OCI-LY3 (cell line): ENCODE results near the gene PHLPP2.

ENCODE experiments used
- H2AFZ ChIP-seq: fragments of 200-600, 300-600 bp; shearing (Covaris generic); 2 replicates; pipeline ENCODE4 v1.6.0; 2014; ENCODE audit warnings: antibody characterized with exemption, low read depth, low read length
- H3K27ac ChIP-seq: fragments of 200-600, 300-600 bp; sonication (generic); 2 replicates; pipeline ENCODE4 v1.5.1; 2014; ENCODE audit warnings: mild to moderate bottlenecking, low read length, moderate library complexity, mixed read lengths
- H3K27me3 ChIP-seq: fragments of 200-600, 300-600 bp; sonication (generic); 2 replicates; pipeline ENCODE4 v1.6.1; 2014; ENCODE audit warnings: low read depth, low read length, mixed read lengths
- H3K36me3 ChIP-seq: fragments of 200-600, 300-600 bp; sonication (generic); replicated peaks from 2 replicates; pipeline ENCODE3; 2014; ENCODE audit warnings: low read depth, low read length, mixed read lengths
- H3K4me1 ChIP-seq: fragments of 300-600, 200-600 bp; sonication (generic); 2 replicates; pipeline ENCODE4 v1.6.1; 2014; ENCODE audit warnings: low read length, mixed read lengths
- H3K4me2 ChIP-seq: fragments of 200-600, 300-600 bp; sonication (generic); 2 replicates; pipeline ENCODE4 v1.6.1; 2014; ENCODE audit warnings: low read length, mixed read lengths
- H3K4me3 ChIP-seq: fragments of 300-600, 200-600 bp; sonication (generic); 2 replicates; pipeline ENCODE4 v1.5.1; 2014; ENCODE audit warnings: antibody characterized with exemption, mild to moderate bottlenecking, low read length, moderate library complexity
- H3K79me2 ChIP-seq: fragments of 300-600, 200-600 bp; shearing (Covaris generic); 2 replicates; pipeline ENCODE4 v1.6.1; 2014; ENCODE audit warnings: mild to moderate bottlenecking, low read length, mixed read lengths
- H3K9ac ChIP-seq: fragments of 300-600, 200-600 bp; shearing (Covaris generic); 2 replicates; pipeline ENCODE4 v1.6.0; 2014; ENCODE audit warnings: mild to moderate bottlenecking, low read length, moderate library complexity
- H3K9me3 ChIP-seq: fragments of 200-600, 300-600 bp; shearing (Covaris generic); 2 replicates; pipeline ENCODE4 v1.6.1; 2014; ENCODE audit warnings: low read length, mixed read lengths; ENCODE audit not compliant: insufficient read depth
- H4K20me1 ChIP-seq: fragments of 200-600, 300-600 bp; sonication (generic); 2 replicates; pipeline ENCODE4 v1.6.1; 2016; ENCODE audit warnings: low read length, mixed read lengths; ENCODE audit not compliant: insufficient read depth
- CTCF ChIP-seq: fragments of 200-600, 300-600 bp; sonication (generic); IDR thresholded peaks from 2 replicates; pipeline ENCODE4 v1.5.1; 2014; ENCODE audit warnings: antibody characterized with exemption, low read length, low read depth
- EZH2phosphoT487 ChIP-seq: fragments of 200-600 bp; shearing (Covaris generic); IDR thresholded peaks from 2 replicates; pipeline ENCODE4 v1.6.1; 2018; ENCODE audit warnings: antibody characterized with exemption, mixed run types, low read depth

The PHLPP2 gene

GRCh38 chr16:71674229-71674628 is 50.3 kb downstream of the PHLPP2 start:
- Histone ChIP-seq H2AFZ (no peak overlapping the region), H3K4me2 (no peak overlapping the region), H3K4me1 (no peaks in the 10 kb centered on the region), H3K79me2 (no peaks in the 10 kb centered on the region), H3K9ac (no peak overlapping the region), H3K9me3 (no peaks in the 10 kb centered on the region), H3K27ac (no peak overlapping the region), H3K4me3 (no peak overlapping the region), H4K20me1 (no peaks in the 10 kb centered on the region), H3K36me3 (peaks cover 24% of the 10 kb centered on the region), H3K27me3 (no peaks in the 10 kb centered on the region)
- TF ChIP-seq CTCF = no peak
- TF ChIP-seq EZH2phosphoT487 = no peak

- H3K36me3 ChIP-seq = peaks cover 25% of the 10 kb centered on the region
- H3K9ac ChIP-seq = no peak overlapping the region
Measured at GRCh38 chr16:71673582-71673973, 50.9 kb downstream of the PHLPP2 start.

GRCh38 chr16:71672803-71673581 is 51.5 kb downstream of the PHLPP2 start:
- no peak overlapping the region for H3K27ac ChIP-seq
- TF ChIP-seq CTCF (no peak), EZH2phosphoT487 (no peak)
- no peaks in the 10 kb centered on the region for H3K4me1 ChIP-seq
- no peak overlapping the region for H3K9ac ChIP-seq
- no peak overlapping the region for H2AFZ ChIP-seq
- no peak overlapping the region for H3K4me2 ChIP-seq
- H3K36me3 ChIP-seq = peaks cover 25% of the 10 kb centered on the region
- no peaks in the 10 kb centered on the region for H3K9me3 ChIP-seq
- no peaks in the 10 kb centered on the region for H3K79me2 ChIP-seq
- no peaks in the 10 kb centered on the region for H3K27me3 ChIP-seq
- no peaks in the 10 kb centered on the region for H4K20me1 ChIP-seq
- no peak overlapping the region for H3K4me3 ChIP-seq

More at GRCh38 chr16:71673582-71673973, 50.9 kb downstream of the PHLPP2 start:
- Histone ChIP-seq H3K9me3 (no peaks in the 10 kb centered on the region), H3K27me3 (no peaks in the 10 kb centered on the region), H3K4me1 (no peaks in the 10 kb centered on the region), H3K4me3 (no peak overlapping the region), H3K27ac (no peak overlapping the region), H3K4me2 (no peak overlapping the region), H2AFZ (no peak overlapping the region), H3K79me2 (no peaks in the 10 kb centered on the region), H4K20me1 (no peaks in the 10 kb centered on the region)
- no peak for TF ChIP-seq EZH2phosphoT487
- TF ChIP-seq CTCF = no peak

GRCh38 chr16:71672125-71672524 is 52.4 kb downstream of the PHLPP2 start:
- TF ChIP-seq EZH2phosphoT487 (no peak), CTCF (no peak)
- Histone ChIP-seq H3K4me2 (no peak overlapping the region), H3K4me1 (no peaks in the 10 kb centered on the region), H3K4me3 (no peak overlapping the region), H3K36me3 (peaks cover 25% of the 10 kb centered on the region), H3K9me3 (no peaks in the 10 kb centered on the region), H2AFZ (no peak overlapping the region), H3K9ac (no peak overlapping the region), H3K27me3 (no peaks in the 10 kb centered on the region), H4K20me1 (no peaks in the 10 kb centered on the region), H3K27ac (no peak overlapping the region), H3K79me2 (no peaks in the 10 kb centered on the region)
